D721Med (cell line): ENCODE results near the gene COA1.
"Not testable (repeated sequence)": the region's sequence is repeated elsewhere in the genome, so short reads cannot be mapped to it uniquely, and the experiment has no call there.

Experiments used
- DNase-seq: peaks from one replicate; pipeline ENCODE4 v3.0.0; 2011; ENCODE audit warnings: low spot score; ENCODE audit not compliant: insufficient read length
- FAIRE-seq: peaks from 2 replicates; lab custom pipeline; 2011; peaks lifted over from hg19 to GRCh38; lab: Jason Lieb, UNC
- TF ChIP-seq, protein P1 (sequence below): IDR thresholded peaks from 2 replicates; pipeline ENCODE4 v1.5.1; 2012; ENCODE audit warnings: mild to moderate bottlenecking, control low read depth; ENCODE audit not compliant: insufficient read depth; ENCODE audit errors: missing control alignments

Gene COA1

DNA sequence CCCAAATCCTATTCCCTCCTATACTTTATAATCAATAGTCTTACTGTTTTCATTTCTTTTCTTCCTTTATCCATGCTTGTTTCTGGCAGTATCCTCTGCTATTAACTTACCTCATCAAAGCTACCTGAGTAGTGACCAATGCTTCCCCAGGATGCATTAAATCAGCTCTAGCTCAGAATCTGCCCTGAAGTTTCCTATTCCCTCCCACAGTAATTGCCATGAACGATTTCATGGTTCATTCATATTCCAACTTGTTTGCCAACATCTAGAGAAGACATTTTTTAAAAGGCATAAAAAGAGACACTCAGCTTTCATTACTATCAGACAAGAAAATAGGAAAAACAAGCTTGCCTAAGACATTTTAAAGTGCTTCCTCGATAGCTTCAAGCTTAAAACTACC, 42.3 kb downstream of the COA1 start:
- FAIRE-seq, result peak; percentile 86

DNA sequence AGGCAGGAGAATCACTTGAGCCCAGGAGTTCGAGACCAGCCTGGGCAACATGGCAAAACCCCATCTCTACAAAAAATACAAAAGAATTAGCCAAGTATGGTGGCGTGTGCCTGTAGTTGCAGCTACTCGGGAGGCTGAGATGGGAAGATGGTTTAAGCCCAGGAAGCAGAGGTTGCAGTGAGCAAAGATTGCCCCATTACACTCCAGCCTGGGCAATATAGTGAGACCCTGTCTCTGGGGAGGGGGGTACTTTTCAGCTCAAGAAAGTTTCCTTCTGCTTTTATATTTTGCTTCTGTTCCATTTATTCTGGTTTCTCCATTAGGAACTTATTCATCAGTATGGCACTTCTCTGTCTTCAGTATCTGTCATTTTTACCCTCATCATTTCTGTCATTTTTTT, 48.6 kb downstream of the COA1 start:
- FAIRE-seq (no peak), DNase-seq (no peak)
- TF ChIP-seq, protein P1, sequence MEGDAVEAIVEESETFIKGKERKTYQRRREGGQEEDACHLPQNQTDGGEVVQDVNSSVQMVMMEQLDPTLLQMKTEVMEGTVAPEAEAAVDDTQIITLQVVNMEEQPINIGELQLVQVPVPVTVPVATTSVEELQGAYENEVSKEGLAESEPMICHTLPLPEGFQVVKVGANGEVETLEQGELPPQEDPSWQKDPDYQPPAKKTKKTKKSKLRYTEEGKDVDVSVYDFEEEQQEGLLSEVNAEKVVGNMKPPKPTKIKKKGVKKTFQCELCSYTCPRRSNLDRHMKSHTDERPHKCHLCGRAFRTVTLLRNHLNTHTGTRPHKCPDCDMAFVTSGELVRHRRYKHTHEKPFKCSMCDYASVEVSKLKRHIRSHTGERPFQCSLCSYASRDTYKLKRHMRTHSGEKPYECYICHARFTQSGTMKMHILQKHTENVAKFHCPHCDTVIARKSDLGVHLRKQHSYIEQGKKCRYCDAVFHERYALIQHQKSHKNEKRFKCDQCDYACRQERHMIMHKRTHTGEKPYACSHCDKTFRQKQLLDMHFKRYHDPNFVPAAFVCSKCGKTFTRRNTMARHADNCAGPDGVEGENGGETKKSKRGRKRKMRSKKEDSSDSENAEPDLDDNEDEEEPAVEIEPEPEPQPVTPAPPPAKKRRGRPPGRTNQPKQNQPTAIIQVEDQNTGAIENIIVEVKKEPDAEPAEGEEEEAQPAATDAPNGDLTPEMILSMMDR, result no peak

More for the DNA sequence above, 42.3 kb downstream of the COA1 start:
- TF ChIP-seq, protein P1, result no peak
- DNase-seq, result no peak

DNA sequence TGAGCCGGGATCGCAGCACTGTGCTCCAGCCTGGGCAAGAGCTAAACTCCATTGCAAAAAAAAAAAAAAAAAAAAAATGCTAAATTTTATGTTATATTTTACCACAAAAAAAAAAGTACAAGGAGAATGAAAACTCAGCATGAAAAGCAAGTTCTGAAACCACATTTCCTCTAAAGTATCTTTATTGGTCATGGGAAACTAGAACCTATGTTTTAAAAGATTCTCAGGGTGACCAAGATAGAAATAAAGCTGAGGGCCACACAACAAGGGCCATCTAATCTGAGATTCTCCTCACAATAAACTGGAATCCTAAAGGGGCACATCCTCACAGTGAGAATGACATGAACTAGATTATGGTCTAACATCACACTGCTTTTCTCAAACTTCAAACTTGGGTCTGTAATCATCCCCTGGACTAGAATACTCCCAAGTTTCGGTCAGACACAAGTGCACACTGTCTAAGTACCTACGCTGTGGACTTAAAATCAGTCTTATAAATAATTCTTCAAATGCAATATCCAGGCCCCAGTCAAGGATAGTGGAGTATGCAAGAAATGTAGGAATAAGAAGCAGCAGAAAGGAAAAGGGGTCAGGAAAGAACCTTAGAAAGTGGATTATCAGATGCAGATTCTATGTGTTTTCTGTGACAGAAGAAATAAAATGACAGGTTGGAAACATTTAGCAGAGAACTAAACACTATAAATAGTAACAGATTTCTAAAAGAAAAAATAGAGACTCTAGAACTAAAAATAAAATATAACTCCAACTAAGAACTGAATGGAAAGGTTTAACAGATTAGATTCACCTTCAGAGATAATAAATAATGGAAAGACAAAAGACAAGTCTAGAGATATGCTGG, 49.9 kb downstream of the COA1 start:
- FAIRE-seq (no peak), DNase-seq (no peak)
- TF ChIP-seq, protein P1, result no peak

DNA sequence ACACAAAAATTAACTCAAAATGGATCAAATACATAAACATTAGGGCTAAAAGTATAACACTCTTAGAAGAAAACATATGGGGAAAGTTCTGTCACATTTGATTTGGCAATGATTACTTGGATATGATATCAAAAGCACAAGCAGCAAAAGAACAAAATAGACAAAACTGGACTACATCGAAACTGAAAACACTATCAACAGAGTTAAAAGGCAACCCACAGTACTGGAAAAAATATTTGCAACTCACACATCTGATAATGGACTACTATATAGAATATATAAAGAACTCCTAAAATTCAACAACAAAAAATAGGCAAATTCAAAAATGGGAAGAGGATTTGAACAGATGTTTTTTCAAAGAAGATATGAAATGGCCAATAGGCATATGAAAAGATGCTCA, 51.0 kb downstream of the COA1 start:
- TF ChIP-seq, protein P1, result no peak
- DNase-seq, result no peak
- FAIRE-seq, result no peak

DNA sequence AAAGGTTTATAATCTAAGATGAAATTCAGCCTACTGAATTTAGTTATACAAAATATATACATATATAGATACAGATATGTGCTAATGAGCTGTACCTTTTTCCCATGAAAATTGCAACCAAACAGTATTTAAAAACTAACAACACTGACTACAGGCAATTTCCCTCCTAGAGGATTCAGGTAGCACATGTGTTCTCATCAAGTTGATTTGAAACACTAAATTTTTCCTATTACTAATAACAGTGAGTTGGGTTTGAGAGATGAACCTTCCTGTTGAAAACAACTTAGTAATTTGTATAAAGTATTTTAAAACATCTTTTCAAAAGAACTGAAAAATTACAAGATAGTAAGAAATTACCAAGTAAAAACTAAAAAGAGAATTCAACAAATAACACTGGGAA, 51.5 kb downstream of the COA1 start:
- TF ChIP-seq, protein P1, result no peak
- FAIRE-seq (no peak), DNase-seq (no peak)

DNA sequence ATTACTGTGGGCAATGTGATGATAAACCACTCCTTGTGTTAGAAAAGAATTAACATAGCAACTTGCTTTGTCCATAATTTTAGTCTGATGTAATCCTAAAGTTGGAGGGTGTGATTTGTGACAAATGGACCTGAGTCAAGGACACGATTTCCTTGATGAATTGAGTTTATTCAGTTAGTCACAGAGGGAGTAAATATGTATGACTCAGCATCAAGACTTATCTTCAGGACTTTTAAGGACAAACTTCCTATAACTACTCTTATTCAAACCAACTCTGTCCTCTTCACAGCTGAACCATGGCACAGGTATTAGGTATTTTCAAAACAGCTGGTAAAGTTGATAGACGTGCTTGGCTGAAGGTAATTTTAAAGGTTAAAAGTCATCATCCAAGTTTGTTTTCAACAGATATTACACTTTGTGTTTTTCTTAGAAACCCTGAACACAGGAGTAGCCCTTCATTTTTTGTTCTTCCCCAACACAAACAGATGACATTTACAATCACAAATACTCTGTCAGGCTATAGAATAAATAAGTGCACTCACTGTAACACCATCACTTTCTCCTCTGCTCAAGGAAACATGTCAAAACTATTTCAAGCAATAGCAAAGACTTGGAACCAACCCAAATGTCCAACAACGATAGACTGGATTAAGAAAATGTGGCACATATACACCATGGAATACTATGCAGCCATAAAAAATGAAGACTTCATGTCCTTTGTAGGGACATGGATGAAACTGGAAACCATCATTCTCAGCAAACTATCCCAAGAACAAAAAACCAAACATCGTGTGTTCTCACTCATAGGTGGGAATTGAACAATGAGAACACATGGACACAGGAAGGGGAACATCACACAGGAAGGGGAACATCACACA, 54.5 kb downstream of the COA1 start:
- TF ChIP-seq, protein P1, result no peak
- FAIRE-seq (no peak), DNase-seq (no peak)

DNA sequence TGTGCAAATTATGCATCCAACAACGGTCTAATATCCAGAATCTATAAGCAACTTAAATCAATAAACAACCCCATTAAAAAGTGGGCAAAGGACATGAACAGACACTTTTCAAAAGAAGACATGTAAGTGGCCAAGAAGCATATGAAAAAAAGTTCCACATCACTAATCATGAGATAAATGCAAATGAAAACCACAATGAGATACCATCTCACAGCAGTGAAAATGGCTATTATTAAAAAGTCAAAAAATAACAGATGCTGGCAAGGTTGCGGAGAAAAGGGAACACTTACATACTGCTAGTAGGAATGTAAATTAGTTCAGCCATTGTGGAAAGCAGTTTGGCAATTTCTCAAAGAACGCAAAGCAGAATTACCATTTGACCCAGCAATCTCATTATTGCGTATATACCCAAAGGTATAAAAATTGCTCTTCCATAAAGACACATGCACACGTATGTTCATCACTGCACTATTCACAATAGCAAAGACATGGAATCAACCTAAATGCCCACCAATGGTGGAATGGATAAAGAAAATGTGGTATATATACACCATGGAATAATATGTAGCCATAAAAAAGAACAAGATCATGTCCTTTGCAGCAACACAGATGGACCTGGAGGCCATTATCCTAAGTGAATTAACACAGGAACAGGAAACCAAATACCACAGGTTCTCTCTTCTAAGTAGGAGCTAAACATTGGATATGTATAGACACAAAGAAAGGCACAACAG, 55.9 kb downstream of the COA1 start:
- not testable (repeated sequence) for FAIRE-seq, DNase-seq
